ENCODE data around the gene ITGA8. TPM values are rescaled to one million over a fixed set of nuclear protein-coding genes. Genes with fewer than 3 reads are reported as not detected.
"Not testable (repeated sequence)": the region's sequence is repeated elsewhere in the genome, so short reads cannot be mapped to it uniquely, and the experiment has no call there.

The ITGA8 gene
- total RNA-seq, 1 donor from 2014 or later = 9.4 TPM

- H3K9me3 ChIP-seq (ENCODE audit: control insufficient read depth in 3 of 3, low read length in 3 of 3); H3K27ac ChIP-seq (ENCODE audit: low read depth, low read length); H3K27me3 ChIP-seq (ENCODE audit: control insufficient read depth in 3 of 3, insufficient read depth in 3 of 3, low read length in 3 of 3); H3K9ac ChIP-seq (ENCODE audit: low read depth in 1 of 3, low read length in 3 of 3); H3K36me3 ChIP-seq (ENCODE audit: control insufficient read depth in 3 of 3, insufficient read depth in 3 of 3, low read length in 3 of 3); H3K4me3 ChIP-seq (ENCODE audit: low read length in 3 of 3); H3K4me1 ChIP-seq (ENCODE audit: control insufficient read depth in 3 of 3, insufficient read depth in 3 of 3, low read length in 3 of 3): not testable (repeated sequence)
Observed at GRCh38 chr10:15557168-15557567, 162.6 kb downstream of the ITGA8 start.

DNA sequence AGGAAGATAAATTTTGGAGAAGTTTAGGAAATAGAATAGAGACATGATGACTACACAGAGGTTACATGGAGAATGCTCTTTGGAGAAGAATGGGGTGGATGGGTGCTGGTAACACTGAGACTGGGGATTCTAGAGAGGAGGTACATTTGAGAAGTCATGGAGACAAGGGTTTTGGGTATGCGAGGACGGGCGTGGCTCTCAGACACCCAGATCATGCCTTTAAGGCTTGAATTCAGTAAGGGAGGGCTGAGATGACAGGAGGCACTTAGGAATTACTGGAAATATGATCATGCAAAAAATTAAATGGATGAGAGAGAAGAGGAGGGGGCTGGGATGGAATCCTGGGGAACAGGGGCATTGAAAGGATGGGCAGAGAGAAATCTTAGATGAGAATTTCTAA, 168.8 kb downstream of the ITGA8 start:
- no peaks in the 10 kb centered on the region for H3K36me3 ChIP-seq (ENCODE audit: control insufficient read depth in 3 of 3, insufficient read depth in 3 of 3, low read length in 3 of 3)

DNA sequence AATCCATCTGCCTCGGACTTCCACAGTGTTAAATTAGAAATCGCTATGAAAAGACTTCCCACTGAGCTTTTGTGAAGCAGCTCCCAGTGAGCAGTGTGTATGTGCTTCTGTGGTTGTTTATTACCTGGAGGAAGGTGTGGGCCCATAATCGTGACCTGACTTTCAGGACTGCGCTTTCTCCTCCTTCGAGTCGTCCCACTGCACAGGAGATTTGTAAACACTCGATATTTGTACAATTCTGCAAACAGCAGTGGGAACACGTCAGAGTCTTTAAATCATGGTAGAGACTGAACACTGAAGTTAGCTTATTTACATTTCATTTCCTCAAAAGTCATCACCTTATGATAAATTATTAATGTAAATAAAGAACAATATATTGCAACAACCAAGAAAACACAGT, 171.4 kb downstream of the ITGA8 start:
- H3K4me1 ChIP-seq (ENCODE audit: control insufficient read depth in 3 of 3, insufficient read depth in 3 of 3, low read length in 3 of 3) = no peaks in the 10 kb centered on the region
- no peak overlapping the region for H3K27ac ChIP-seq (ENCODE audit: low read depth, low read length)
- peaks cover 0 to 4% (median 3%) of the 10 kb centered on the region in 3 donors for H3K9me3 ChIP-seq (ENCODE audit: control insufficient read depth in 3 of 3, low read length in 3 of 3)
- no peaks in the 10 kb centered on the region for H3K27me3 ChIP-seq (ENCODE audit: control insufficient read depth in 3 of 3, insufficient read depth in 3 of 3, low read length in 3 of 3)
- no peaks in the 10 kb centered on the region for H3K36me3 ChIP-seq (ENCODE audit: control insufficient read depth in 3 of 3, insufficient read depth in 3 of 3, low read length in 3 of 3)
- no peak overlapping the region for H3K4me3 ChIP-seq (ENCODE audit: low read length in 3 of 3)
- no peak overlapping the region for H3K9ac ChIP-seq (ENCODE audit: low read depth in 1 of 3, low read length in 3 of 3)

More for the DNA sequence above, 168.8 kb downstream of the ITGA8 start:
- Histone ChIP-seq H3K27me3 (ENCODE audit: control insufficient read depth in 3 of 3, insufficient read depth in 3 of 3, low read length in 3 of 3) (no peaks in the 10 kb centered on the region), H3K27ac (ENCODE audit: low read depth, low read length) (no peak overlapping the region), H3K4me1 (ENCODE audit: control insufficient read depth in 3 of 3, insufficient read depth in 3 of 3, low read length in 3 of 3) (no peaks in the 10 kb centered on the region), H3K9ac (ENCODE audit: low read depth in 1 of 3, low read length in 3 of 3) (no peak overlapping the region), H3K4me3 (ENCODE audit: low read length in 3 of 3) (no peak overlapping the region), H3K9me3 (ENCODE audit: control insufficient read depth in 3 of 3, low read length in 3 of 3) (peaks cover 0 to 2% (median 0%) of the 10 kb centered on the region in 3 donors)

DNA sequence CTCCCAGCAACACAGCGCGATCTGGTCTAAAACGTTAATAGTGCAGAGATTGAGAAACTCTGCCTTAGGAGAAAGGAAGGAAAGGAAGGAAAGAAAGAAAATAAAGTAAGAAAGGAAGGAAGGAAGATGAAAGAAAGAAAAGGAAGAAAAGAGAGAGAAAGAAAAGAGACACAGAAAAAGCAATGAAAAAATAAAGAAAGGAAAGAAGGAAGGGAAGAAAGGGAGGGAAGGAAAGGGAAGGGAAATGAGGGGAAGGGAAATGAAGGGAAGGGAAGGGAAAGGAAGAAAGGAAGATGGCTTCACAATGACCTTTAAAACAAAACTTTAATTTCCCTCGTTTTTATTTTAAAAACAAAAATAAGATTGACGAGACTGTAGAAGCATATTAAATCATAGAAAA, 173.1 kb downstream of the ITGA8 start:
- H3K4me3 ChIP-seq (ENCODE audit: low read length in 3 of 3) = no peak overlapping the region
- H3K27me3 ChIP-seq (ENCODE audit: control insufficient read depth in 3 of 3, insufficient read depth in 3 of 3, low read length in 3 of 3) = no peaks in the 10 kb centered on the region
- no peaks in the 10 kb centered on the region for H3K4me1 ChIP-seq (ENCODE audit: control insufficient read depth in 3 of 3, insufficient read depth in 3 of 3, low read length in 3 of 3)
- no peaks in the 10 kb centered on the region for H3K36me3 ChIP-seq (ENCODE audit: control insufficient read depth in 3 of 3, insufficient read depth in 3 of 3, low read length in 3 of 3)
- no peak overlapping the region for H3K9ac ChIP-seq (ENCODE audit: low read depth in 1 of 3, low read length in 3 of 3)
- no peak overlapping the region for H3K27ac ChIP-seq (ENCODE audit: low read depth, low read length)
- H3K9me3 ChIP-seq (ENCODE audit: control insufficient read depth in 3 of 3, low read length in 3 of 3) = peaks cover 0 to 4% (median 3%) of the 10 kb centered on the region in 3 donors

GRCh38 chr10:15545884-15546283, 173.8 kb downstream of the ITGA8 start:
- H3K9me3 ChIP-seq (ENCODE audit: control insufficient read depth in 3 of 3, low read length in 3 of 3) = peaks cover 0 to 4% (median 3%) of the 10 kb centered on the region in 3 donors
- H3K27me3 ChIP-seq (ENCODE audit: control insufficient read depth in 3 of 3, insufficient read depth in 3 of 3, low read length in 3 of 3) = no peaks in the 10 kb centered on the region
- no peak overlapping the region for H3K4me3 ChIP-seq (ENCODE audit: low read length in 3 of 3)
- H3K36me3 ChIP-seq (ENCODE audit: control insufficient read depth in 3 of 3, insufficient read depth in 3 of 3, low read length in 3 of 3) = no peaks in the 10 kb centered on the region
- no peak overlapping the region for H3K27ac ChIP-seq (ENCODE audit: low read depth, low read length)
- no peaks in the 10 kb centered on the region for H3K4me1 ChIP-seq (ENCODE audit: control insufficient read depth in 3 of 3, insufficient read depth in 3 of 3, low read length in 3 of 3)
- no peak overlapping the region for H3K9ac ChIP-seq (ENCODE audit: low read depth in 1 of 3, low read length in 3 of 3)

DNA sequence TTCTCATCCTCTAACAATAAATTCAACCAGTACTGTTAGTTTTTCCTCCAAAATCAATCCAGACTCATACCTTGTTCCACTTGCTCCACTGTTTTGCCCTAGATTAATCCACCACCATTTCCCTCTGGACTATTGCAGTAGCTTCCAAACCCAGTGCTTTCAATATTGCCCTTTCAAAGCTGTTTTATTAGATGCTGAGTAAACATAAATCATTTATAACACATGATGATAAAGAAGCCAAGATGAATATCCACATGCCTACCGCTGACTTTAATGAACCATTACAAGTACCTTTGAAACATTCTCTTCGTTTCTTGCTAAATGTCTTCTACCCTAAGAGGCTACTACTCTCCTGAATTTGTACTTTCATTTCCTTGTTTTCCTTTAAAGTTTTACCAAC, 174.5 kb downstream of the ITGA8 start:
- H3K36me3 ChIP-seq (ENCODE audit: control insufficient read depth in 3 of 3, insufficient read depth in 3 of 3, low read length in 3 of 3) = no peaks in the 10 kb centered on the region
- no peaks in the 10 kb centered on the region for H3K27me3 ChIP-seq (ENCODE audit: control insufficient read depth in 3 of 3, insufficient read depth in 3 of 3, low read length in 3 of 3)
- H3K4me3 ChIP-seq (ENCODE audit: low read length in 3 of 3) = no peak overlapping the region
- H3K9me3 ChIP-seq (ENCODE audit: control insufficient read depth in 3 of 3, low read length in 3 of 3) = peaks cover 0 to 4% (median 3%) of the 10 kb centered on the region in 3 donors
- H3K9ac ChIP-seq (ENCODE audit: low read depth in 1 of 3, low read length in 3 of 3) = no peak overlapping the region
- H3K27ac ChIP-seq (ENCODE audit: low read depth, low read length) = no peak overlapping the region
- H3K4me1 ChIP-seq (ENCODE audit: control insufficient read depth in 3 of 3, insufficient read depth in 3 of 3, low read length in 3 of 3) = no peaks in the 10 kb centered on the region

GRCh38 chr10:15543994-15544393, 175.7 kb downstream of the ITGA8 start:
- Histone ChIP-seq H3K9me3 (ENCODE audit: control insufficient read depth in 3 of 3, low read length in 3 of 3) (peaks cover 0 to 4% (median 3%) of the 10 kb centered on the region in 3 donors), H3K9ac (ENCODE audit: low read depth in 1 of 3, low read length in 3 of 3) (no peak overlapping the region), H3K27me3 (ENCODE audit: control insufficient read depth in 3 of 3, insufficient read depth in 3 of 3, low read length in 3 of 3) (no peaks in the 10 kb centered on the region), H3K27ac (ENCODE audit: low read depth, low read length) (no peak overlapping the region), H3K4me3 (ENCODE audit: low read length in 3 of 3) (no peak overlapping the region), H3K4me1 (ENCODE audit: control insufficient read depth in 3 of 3, insufficient read depth in 3 of 3, low read length in 3 of 3) (no peaks in the 10 kb centered on the region), H3K36me3 (ENCODE audit: control insufficient read depth in 3 of 3, insufficient read depth in 3 of 3, low read length in 3 of 3) (no peaks in the 10 kb centered on the region)

DNA sequence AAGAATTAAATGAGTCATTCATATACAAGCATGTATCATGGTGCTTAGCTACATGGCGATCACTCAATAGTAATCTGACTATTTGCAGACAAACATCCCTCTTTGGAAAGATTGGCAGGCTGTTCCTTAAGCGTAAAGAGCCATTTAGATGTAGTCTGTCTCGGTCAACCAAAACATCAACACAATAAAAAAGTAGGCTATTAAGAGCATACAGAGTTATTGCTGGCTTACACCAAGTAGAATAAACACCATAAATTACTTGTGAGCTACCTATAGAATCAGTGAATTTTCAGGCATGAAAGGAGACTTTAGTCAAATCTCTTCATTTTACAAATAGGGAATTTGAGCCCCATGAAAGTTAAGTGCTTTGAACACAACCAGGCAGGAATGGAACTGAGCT, 176.9 kb downstream of the ITGA8 start:
- Histone ChIP-seq H3K27ac (ENCODE audit: low read depth, low read length) (no peak overlapping the region), H3K9ac (ENCODE audit: low read depth in 1 of 3, low read length in 3 of 3) (no peak overlapping the region), H3K36me3 (ENCODE audit: control insufficient read depth in 3 of 3, insufficient read depth in 3 of 3, low read length in 3 of 3) (no peaks in the 10 kb centered on the region)

GRCh38 chr10:15541376-15541775, 178.3 kb downstream of the ITGA8 start:
- no peak overlapping the region for H3K27ac ChIP-seq (ENCODE audit: low read depth, low read length)
- peaks cover 0 to 4% (median 3%) of the 10 kb centered on the region in 3 donors for H3K9me3 ChIP-seq (ENCODE audit: control insufficient read depth in 3 of 3, low read length in 3 of 3)
- no peak overlapping the region for H3K4me3 ChIP-seq (ENCODE audit: low read length in 3 of 3)
- H3K36me3 ChIP-seq (ENCODE audit: control insufficient read depth in 3 of 3, insufficient read depth in 3 of 3, low read length in 3 of 3) = no peaks in the 10 kb centered on the region
- no peak overlapping the region for H3K9ac ChIP-seq (ENCODE audit: low read depth in 1 of 3, low read length in 3 of 3)
- H3K4me1 ChIP-seq (ENCODE audit: control insufficient read depth in 3 of 3, insufficient read depth in 3 of 3, low read length in 3 of 3) = no peaks in the 10 kb centered on the region
- H3K27me3 ChIP-seq (ENCODE audit: control insufficient read depth in 3 of 3, insufficient read depth in 3 of 3, low read length in 3 of 3) = no peaks in the 10 kb centered on the region

More for the DNA sequence above, 176.9 kb downstream of the ITGA8 start:
- H3K27me3 ChIP-seq (ENCODE audit: control insufficient read depth in 3 of 3, insufficient read depth in 3 of 3, low read length in 3 of 3) = no peaks in the 10 kb centered on the region
- H3K9me3 ChIP-seq (ENCODE audit: control insufficient read depth in 3 of 3, low read length in 3 of 3) = peaks cover 0 to 4% (median 3%) of the 10 kb centered on the region in 3 donors
- H3K4me3 ChIP-seq (ENCODE audit: low read length in 3 of 3) = no peak overlapping the region
- no peaks in the 10 kb centered on the region for H3K4me1 ChIP-seq (ENCODE audit: control insufficient read depth in 3 of 3, insufficient read depth in 3 of 3, low read length in 3 of 3)

DNA sequence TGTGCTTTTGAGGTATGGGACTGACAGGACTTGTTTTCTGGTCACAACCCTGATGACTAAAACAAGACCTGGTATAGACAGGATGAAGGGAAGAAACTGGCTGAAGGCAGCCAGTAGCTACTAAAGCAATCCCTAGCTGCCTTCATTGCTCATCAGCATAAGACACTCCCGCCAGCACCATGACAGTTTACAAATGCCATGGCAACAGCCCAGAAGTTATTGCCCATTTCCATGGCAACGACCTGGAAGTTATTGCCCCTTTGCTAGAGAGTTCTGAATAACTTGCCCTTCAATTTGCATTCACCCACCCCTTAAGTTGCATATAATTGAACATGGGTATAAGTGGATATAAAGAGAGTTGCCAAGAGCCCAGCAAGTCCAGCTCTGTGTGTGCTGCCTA, 179.0 kb downstream of the ITGA8 start:
- no peaks in the 10 kb centered on the region for H3K4me1 ChIP-seq (ENCODE audit: control insufficient read depth in 3 of 3, insufficient read depth in 3 of 3, low read length in 3 of 3)

GRCh38 chr10:15539262-15539661, 180.5 kb downstream of the ITGA8 start:
- H3K9me3 ChIP-seq (ENCODE audit: control insufficient read depth in 3 of 3, low read length in 3 of 3) = peaks cover 0 to 3% (median 0%) of the 10 kb centered on the region in 3 donors
- H3K27me3 ChIP-seq (ENCODE audit: control insufficient read depth in 3 of 3, insufficient read depth in 3 of 3, low read length in 3 of 3) = no peaks in the 10 kb centered on the region
- no peak overlapping the region for H3K27ac ChIP-seq (ENCODE audit: low read depth, low read length)
- no peaks in the 10 kb centered on the region for H3K36me3 ChIP-seq (ENCODE audit: control insufficient read depth in 3 of 3, insufficient read depth in 3 of 3, low read length in 3 of 3)
- no peak overlapping the region for H3K9ac ChIP-seq (ENCODE audit: low read depth in 1 of 3, low read length in 3 of 3)
- H3K4me1 ChIP-seq (ENCODE audit: control insufficient read depth in 3 of 3, insufficient read depth in 3 of 3, low read length in 3 of 3) = no peaks in the 10 kb centered on the region
- H3K4me3 ChIP-seq (ENCODE audit: low read length in 3 of 3) = no peak overlapping the region

More for the DNA sequence above, 179.0 kb downstream of the ITGA8 start:
- peaks cover 0 to 3% (median 2%) of the 10 kb centered on the region in 3 donors for H3K9me3 ChIP-seq (ENCODE audit: control insufficient read depth in 3 of 3, low read length in 3 of 3)
- no peaks in the 10 kb centered on the region for H3K27me3 ChIP-seq (ENCODE audit: control insufficient read depth in 3 of 3, insufficient read depth in 3 of 3, low read length in 3 of 3)
- H3K27ac ChIP-seq (ENCODE audit: low read depth, low read length) = no peak overlapping the region
- H3K4me3 ChIP-seq (ENCODE audit: low read length in 3 of 3) = no peak overlapping the region
- H3K9ac ChIP-seq (ENCODE audit: low read depth in 1 of 3, low read length in 3 of 3) = no peak overlapping the region
- no peaks in the 10 kb centered on the region for H3K36me3 ChIP-seq (ENCODE audit: control insufficient read depth in 3 of 3, insufficient read depth in 3 of 3, low read length in 3 of 3)
